T1000 (cell line): ENCODE measurements around the gene AKAP13.
"Not testable (repeated sequence)": the region's sequence is repeated elsewhere in the genome, so short reads cannot be mapped to it uniquely, and the experiment has no call there.

ENCODE experiments used
- DNase-seq: peaks from one replicate; lab custom pipeline; 2025; ENCODE audit warnings: mixed read lengths; lab: John Stamatoyannopoulos, UW

The AKAP13 gene

DNA sequence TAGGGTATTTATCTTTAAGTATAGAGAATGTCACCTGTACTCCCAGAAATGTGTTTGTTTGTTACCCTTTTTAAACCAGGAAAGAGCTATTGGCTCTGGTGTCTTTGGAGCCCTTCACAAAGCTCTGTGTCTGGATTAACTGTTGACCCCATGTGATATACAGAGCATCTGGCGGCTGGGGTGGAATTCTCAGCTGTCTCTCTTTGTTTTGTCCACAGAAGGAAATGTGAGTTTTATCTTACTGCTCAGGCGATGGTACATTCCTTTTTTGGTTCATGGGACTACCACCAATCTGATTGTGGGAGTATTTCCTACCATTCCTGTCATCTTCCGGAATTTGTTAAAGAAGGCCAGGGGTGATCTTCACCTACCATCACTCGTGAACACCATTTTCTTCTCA is 120.3 kb downstream of the AKAP13 start:
- no peak for DNase-seq

DNA sequence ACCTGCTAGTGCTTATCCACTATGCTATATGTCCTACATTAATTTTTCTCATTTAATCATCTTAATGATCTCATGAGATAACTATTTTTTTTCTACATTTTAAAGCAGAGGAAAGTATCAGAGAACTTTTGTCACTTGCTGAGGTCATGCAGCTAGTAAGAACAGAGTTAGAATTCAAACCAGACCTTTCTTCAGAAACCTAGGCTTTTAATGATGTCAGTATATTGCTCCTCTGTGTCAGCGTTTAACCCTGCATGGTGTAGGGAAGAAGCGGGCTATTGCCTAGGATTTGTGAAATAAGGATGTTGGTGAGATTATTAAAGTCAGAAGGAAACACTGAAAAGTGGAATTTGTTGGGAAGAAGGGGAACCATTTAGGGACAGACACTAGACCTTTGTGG is 121.2 kb downstream of the AKAP13 start:
- DNase-seq: no peak

DNA sequence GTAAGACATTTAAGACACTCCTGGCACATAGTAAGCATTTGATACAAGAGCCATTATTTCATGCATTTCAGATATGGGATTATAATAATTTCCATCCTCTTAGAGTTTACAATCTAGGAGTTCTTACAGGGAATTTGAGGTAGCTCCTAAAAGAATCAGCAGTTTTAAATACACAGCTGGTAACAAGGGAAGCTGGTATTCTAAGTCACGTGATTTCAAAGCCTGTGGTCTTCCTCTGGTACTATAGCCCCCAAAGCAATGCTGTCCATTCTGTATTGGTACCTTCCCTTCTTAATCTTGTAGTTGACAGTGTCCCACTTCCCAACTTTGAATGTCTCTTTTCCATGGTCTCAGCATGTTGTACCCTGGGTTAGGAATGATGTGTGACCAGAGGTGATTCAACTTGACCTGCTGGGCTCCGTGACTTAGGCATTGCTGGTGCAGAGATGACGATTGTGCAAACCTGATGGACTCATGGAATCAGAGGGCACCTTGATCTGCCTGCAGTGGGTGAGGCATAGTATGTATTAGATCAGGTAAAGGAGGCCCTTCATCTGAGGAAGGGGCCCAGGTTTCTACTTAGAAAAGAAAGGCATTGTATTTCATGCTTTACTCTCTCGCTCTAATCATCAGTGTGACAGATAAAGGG is 122.9 kb downstream of the AKAP13 start:
- DNase-seq: no peak

DNA sequence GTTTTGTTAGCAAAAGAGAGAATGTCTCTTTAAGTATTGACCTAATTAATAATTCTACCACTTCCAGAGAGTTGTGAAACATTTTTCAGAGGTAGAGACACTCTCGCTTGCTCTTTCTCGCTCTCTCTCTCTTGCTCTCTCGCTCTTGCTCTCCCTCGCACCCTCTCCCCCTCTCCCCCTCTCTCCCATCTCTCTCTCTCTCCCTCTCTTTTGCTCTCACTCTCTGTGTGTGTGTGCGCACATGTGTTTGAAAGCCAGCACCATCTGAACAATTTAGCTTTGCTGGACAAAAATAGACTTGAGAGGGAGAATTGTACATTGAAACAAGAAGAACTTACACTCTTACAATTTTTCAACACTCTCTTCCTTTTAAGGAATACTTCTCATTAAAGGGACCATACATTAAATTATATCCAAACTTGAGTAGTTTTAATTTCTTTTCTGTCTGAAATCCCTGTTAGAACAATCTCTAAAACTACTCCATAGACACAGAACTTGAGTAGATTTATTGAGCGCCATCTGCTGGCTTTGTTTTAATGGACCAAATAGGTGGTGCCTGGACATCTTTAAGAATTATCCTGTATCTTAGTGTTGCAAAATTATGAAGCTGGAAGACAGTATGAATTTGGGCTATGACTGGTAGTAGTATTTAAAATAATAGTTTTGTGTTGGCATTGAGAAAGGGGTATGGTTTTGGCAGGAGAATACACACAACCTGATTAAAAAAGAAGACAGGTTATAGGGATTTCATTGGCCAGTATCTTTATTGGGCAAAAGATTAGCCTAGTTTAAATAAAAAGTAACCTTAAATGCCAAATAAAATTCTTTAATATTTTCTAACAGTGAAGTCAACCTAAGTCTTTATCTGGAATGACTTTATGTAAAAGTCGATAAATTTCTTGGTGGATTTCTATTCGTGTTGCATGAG is 124.6 kb downstream of the AKAP13 start:
- DNase-seq: no peak

DNA sequence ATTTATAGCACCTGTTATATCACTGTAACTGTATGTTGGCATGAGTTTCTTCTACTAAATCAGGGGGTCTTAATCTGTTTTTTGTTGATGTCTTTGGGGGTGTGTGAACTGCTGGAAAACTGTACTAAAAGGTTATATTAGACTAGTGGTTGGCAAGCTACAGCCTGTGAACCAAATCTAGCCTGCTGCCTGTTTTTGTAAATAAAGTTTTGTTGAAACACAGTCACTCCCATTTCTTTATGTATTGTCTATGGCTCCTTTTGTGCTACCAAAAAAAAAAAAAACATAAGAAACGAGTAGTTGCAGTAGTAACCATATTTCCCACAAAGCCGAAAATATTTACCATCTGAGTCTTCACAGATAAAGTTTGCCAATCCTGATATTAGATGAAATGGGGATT is 126.7 kb downstream of the AKAP13 start:
- DNase-seq: no peak

DNA sequence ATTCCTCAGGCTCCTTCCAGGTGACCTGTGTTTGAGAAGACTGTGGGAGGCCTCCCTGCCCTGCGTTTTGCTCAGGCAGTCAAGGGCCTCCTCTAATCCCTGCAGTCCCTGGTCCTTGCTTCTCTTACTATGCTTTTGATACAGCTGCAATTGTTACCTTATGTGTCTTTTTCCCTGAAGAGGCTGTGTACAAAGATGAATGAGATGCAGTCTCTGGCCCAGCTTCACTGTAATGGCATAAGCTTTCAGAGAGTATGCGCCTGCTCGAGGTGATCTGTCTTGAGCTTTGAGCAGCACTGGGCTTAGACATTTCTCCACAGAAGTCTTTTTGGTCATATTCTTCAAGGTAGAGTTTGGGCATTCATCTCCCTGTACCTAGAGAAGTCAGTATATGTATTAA is 129.6 kb downstream of the AKAP13 start:
- no peak for DNase-seq

DNA sequence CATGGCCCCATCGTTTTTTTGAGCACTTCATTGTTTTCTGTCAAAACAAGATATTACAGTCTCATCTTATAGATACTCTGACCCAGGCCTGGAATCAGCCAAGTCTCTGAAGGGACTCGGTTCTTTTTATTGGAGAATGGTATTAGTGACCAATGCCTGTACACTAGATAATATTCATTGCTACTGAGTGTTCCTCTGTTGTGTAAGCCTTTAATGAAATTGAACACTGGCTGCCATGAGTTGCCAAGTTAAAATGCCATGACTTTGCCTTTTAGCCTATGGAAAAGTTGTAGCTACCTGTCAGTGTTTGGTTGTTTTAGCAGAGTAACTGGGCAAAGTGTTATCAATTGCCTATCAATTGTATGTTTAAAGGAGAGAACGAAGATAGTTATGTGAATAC is 134.0 kb downstream of the AKAP13 start:
- no peak for DNase-seq

DNA sequence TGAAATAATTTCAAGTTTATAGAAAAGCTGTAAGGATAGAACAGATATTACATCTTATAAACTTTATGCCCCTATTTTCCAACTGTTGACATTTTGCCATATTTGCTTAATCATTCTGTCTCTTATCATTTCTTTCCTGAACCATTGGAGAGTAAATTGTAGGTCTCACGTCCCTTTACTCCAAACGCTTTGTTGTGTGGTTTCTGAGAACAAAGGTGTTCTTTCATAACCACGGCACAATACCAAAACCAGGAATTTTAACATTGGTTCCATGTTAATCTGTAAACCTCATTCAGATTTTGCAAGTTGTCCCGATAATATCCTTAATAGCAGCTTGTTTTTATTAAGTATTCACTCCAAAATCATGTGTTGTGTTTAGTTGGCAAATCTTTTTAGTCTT is 134.8 kb downstream of the AKAP13 start:
- no peak for DNase-seq

DNA sequence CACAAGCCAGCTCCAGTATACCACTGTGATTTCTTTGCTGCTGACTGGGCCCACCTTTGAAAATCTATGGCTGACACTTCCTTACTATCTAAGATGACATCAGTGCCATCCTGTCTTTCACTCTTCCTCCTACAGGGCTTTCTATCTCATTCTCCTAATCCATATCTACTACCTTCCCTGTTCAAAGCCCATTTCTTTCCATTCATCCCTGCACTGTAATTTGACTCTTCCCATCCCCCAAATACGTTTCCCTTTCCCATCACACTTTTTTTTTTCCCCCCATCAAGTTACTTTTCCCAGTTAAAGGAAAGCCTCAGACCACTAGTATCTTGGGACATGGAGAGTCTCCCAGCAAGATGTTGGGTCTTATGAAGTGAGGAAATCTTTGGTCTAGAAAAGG is 136.7 kb downstream of the AKAP13 start:
- no peak for DNase-seq

DNA sequence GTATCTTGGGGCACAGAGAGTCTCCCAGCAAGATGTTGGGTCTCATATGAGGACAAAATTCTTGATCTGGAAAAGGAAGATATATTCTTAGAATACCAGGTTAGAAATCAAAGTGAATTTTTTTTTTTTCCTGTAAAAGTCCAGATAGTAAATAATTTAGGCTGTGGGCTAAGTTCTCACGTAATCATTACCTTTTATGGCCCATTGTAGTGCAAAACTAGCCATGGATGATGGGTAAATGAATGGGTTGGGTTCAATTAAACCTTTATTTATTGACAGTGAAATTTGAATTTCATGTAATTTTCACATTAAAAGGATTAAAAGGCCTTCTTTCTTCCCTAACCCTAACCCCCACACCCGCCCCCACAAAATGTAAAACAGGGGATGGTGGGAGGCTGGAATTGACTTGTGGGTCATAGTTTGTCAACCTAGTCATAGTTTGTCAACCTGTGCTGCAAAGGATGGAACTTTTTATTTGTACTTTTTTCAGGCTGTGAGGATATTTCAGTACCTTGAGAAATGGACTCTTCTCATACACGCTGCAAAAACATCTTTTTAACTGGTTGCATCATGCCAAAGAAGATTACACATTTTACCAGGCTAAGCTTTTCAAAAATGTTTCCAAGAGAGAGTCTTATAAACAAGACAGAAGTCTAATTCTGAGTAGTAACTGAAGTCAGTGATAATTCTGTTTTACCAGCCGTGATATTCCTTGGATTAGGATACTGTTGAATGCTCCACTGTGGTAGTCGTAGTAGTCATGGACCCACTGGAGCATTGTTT is 138.8 kb downstream of the AKAP13 start:
- DNase-seq: no peak

DNA sequence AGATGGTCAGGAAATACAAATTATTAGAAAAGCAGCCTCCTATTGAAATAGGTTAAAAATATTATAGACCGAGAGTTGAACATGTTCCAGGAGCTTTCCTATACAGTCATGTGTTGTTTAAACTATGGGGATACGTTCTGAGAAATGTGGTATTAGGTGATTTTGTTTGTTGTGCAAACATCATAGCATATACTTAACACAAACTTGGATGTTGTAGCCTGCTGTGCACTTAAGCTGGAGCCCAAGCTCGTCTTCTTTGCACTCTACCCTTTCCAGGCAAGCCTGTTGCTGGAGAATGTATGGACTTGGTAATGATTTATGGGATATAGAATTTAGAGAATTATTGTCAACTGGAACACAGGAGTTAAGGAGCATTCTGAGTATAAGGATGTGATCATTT is 140.2 kb downstream of the AKAP13 start:
- DNase-seq: no peak

DNA sequence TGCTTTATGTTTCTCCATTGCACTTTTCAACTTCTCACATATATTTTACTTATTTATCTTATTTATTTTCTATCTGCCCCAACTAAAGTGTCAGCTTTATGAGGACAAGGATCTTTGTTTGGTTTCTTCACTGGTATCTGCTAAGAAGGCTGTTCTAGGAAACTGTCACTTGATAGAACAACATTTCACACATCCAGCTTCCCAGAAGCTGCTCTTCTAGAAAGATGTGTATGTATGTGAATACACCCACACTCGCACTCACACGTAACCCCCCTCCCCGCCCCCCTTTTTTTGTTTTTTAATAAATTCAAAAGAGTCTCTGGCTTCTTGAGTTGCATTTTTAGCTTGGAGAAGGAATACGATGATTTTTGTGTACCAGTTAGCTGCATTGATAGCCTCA is 143.1 kb downstream of the AKAP13 start:
- no peak for DNase-seq

DNA sequence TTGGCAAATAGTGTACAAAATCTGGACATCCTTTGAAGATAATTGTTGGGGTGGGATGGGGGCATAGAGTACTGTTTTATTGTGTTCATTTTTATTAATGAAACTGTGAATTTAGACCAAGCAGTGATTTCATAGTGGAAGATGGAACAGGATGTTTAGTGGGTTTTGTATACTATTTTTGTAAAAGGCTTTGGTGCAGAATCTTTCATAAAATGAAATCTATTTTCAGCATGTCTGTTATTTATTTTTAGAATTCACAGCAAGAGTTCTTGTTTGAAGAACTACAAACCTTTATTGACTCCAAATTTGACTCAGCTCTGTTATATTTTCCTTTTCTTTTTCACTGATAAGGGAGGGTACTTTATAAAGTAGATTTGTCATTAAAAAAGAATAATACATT is 145.4 kb downstream of the AKAP13 start:
- DNase-seq: no peak

DNA sequence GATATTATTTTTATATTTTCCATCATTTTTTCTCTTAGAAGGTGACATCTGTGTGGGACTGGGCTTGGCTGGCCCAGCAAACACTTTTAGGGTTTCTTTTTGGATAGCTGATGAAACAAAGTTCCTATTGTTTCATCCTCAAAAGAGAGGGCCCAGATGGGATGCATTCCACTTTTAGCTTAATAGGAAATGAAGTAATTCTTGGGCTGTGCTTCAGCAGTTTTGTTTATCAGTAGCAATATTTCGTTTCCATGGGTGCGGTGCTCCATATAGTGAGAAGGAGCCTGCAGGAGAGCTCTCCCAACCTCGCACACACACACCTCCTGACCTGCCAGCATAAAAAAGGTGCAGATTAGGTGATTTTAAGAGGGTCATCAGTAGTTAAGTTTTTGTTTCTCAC is 147.5 kb downstream of the AKAP13 start:
- DNase-seq: no peak

DNA sequence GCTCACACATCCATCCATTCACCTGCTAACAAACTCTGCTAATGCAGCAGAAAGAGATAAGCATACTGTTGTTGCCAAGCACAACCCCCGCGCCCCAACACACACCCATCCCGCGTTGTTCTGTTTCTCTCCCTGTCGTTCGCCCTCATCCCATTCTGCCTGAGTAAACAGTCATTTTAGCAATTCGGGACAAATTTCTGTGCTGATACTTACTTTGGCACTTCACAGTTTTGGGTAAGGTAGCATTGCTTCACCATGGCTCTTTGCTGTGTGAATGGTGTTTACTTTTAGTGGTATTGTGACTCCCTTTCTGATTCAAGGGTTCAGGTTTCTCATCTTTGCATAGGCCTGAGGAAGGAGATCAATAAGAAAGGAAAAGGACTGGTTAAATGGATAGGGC is 149.7 kb downstream of the AKAP13 start:
- no peak for DNase-seq

DNA sequence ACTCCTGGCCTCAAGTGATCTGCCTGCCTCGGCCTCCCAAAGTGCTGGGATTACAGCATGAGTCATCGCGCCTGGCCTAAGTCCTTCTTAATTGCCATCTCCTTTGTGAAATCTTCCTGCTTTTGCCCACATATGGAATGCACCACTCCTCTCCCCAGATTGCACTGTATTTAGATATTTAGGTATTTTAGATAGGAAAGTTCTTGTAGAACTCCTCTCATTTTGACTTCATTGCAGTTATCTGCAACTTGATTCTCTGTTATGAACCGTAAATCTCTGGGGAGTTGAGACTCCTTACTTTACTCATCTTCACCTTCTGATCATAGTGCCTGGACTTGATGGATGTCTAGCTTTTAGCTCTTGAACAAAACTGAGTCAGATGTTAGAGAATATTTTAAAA is 150.7 kb downstream of the AKAP13 start:
- no peak for DNase-seq

DNA sequence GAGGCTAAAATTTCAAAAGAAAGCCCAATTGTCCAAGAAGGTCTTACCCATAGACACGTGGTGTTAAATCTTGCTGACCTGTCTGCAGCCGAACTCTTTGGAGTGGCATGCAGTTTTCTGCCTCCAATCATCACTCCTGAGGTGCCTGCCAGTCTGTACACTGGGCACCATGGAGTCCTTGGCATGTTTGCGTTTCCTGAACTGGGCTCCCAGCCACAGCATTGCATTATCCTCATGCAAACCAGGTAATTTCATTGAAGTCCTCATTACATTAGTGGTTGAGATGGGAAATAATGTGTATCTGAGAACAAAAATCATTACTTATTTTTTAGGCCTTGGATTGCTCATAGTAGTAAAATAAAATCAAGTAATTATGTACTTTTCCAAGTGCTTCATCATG is 152.3 kb downstream of the AKAP13 start:
- no peak for DNase-seq

DNA sequence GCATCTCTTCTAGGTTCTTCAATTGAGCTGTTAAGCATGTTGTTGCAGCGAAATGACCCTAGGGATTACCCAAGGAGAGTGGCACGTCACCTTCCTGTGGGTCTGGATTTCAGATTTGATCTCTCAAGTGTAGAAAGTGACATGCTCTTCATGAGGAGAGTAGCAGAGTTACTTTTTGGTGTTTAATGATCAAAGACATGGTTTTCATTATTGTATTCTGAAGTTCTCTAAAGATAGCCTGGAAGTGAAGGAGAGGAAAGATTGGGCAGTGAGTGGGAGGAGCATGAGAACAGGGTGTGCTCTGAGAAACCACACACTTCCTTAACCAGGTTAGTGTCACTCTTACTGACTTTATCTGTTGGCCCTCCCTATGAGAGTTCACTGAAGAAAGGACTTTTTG is 153.6 kb downstream of the AKAP13 start:
- DNase-seq: no peak

DNA sequence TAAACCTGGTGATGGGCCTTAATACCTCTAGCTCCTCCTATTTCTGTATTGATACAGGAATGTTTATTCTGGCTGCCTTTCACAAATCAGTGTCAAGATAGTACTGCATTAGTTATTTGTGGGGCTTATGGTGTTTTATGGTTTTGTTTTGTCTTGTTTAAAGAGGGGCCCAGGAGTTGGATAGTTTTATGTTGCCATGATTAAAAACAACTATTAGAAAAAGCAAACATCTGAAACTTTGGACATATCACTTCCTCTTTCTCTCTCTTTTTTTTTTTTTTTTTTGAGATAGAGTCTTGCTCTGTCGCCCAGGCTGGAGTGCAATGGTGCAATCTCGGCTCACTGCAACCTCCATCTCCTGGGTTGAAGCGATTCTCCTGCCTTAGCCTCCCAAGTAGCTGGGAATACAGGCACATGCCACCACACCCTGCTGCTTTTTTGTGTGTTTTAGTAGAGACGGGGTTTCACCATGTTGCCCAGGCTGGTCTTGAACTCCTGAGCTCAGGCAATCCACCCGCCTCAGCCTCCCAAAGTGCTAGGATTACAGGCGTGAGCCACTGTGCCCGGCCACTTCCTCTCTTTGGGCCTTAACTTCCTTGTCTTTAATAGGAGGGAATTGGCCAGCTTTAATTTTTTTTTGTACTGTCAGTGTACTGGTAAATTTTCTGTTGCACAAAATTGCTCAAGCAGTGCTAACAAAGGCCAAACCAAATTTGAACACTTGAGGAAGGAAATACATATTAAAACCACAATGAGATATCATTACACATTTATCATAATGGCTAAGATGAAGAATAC is 155.3 kb downstream of the AKAP13 start:
- DNase-seq: not testable (repeated sequence)

DNA sequence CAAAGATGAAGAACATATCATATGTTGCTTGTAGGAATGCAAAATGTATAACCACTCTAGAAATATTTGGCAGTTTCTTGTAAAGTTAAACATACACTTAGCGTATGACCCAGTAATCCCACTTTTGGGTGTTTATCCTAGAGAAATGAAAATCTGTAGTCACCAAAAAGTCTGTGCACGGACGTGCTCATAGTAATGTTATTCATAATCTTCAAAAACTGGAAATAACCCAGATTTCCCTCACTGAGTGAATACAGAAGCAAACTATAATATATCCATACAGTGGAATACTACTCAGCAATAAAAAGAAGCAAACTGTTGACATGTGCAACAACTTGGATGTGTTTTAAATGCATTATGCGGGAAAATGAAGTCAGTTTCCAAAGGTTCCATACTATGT is 155.9 kb downstream of the AKAP13 start:
- no peak for DNase-seq

DNA sequence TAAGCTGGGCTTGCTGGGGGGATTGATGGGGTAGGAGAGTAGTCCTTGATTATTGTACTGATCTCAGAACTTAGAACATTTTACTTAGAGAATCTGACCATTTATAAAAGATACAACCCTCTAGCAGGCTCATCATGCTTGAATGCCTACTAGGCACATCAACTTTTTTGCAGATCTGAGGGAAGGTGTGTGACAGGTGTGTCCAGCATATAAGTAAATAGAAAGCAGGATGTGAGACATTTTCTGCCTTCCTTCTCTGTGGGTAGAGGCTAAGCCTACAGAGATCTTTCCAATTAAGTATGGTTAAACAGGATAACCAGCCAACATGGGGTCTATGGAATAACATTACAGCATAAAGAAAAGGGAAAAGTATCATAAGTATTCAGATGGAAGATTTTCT is 159.1 kb downstream of the AKAP13 start:
- no peak for DNase-seq
